Panc1 (cell line): ENCODE measurements around the gene ANKRD33B. TPM values are rescaled to one million over a fixed set of nuclear protein-coding genes. Genes with fewer than 3 reads are reported as not detected.

Source experiments
- ATAC-seq: fragments of 200-7000 bp; cut with Tn5 transposase; 2 replicates; pipeline ENCODE4 v1.9.1; 2020; ENCODE audit warnings: mild to moderate bottlenecking, moderate library complexity
- BruUV-seq: library from RNA; stranded (reverse); fragments of 400-500 nt; replicated peaks from 2 replicates; lab custom pipeline; 2021; lab: Mats Ljungman, UMichigan
- CTCF ChIA-PET: fragments of 300-600 bp; sonication (Branson Sonifier 250); formaldehyde crosslinking; loops from one replicate; lab custom pipeline; 2022; ENCODE audit warnings: antibody characterized with exemption; lab: Charles Lee
- POLR2A ChIA-PET: fragments of 300-600 bp; sonication (Branson Sonifier 250); formaldehyde crosslinking; loops from one replicate; lab custom pipeline; 2022; ENCODE audit warnings: antibody characterized with exemption; lab: Charles Lee
- DNase-seq: peaks from one replicate; pipeline ENCODE4 v3.0.0-alpha.2; 2010; ENCODE audit warnings: low read depth, low spot score
- H3K27ac ChIP-seq: 2 replicates; pipeline ENCODE4 v1.5.1; 2011; ENCODE audit warnings: mild to moderate bottlenecking, low read length, inconsistent platforms
- H3K27me3 ChIP-seq: fragments of 200-500 bp; sonication (Bioruptor generic); 2 replicates; pipeline ENCODE4 v1.6.0; 2014; ENCODE audit warnings: low read length, inconsistent platforms; ENCODE audit not compliant: control insufficient read depth, insufficient read depth
- H3K36me3 ChIP-seq: fragments of 200-500 bp; sonication (Bioruptor generic); 2 replicates; pipeline ENCODE4 v1.5.1; 2014; ENCODE audit warnings: inconsistent platforms, mild to moderate bottlenecking, low read length, moderate library complexity; ENCODE audit not compliant: control insufficient read depth, insufficient read depth
- H3K4me1 ChIP-seq: 2 replicates; pipeline ENCODE4 v1.5.1; 2011; ENCODE audit warnings: inconsistent platforms, mild to moderate bottlenecking, low read length, moderate library complexity; ENCODE audit not compliant: control insufficient read depth, insufficient read depth
- H3K4me3 ChIP-seq, 2 experiments: 2 replicates each; pipeline ENCODE4 v1.5.1; 2011 to 2012; ENCODE audit warnings: low read depth in 2 of 2, low read length in 2 of 2, mild to moderate bottlenecking in 2 of 2, inconsistent platforms in 1 of 2, moderate library complexity in 1 of 2
- H3K9me3 ChIP-seq: fragments of 200-500 bp; sonication (Bioruptor generic); 2 replicates; pipeline ENCODE4 v1.5.1; 2014; ENCODE audit warnings: low read depth, mild to moderate bottlenecking, inconsistent platforms, low read length, moderate library complexity; ENCODE audit not compliant: control insufficient read depth, insufficient read depth
- CTCF ChIP-seq: fragments of 450-650 bp; IDR thresholded peaks from 2 replicates; pipeline ENCODE4 v1.5.1; 2017; ENCODE audit warnings: mild to moderate bottlenecking
- POLR2AphosphoS5 ChIP-seq: IDR thresholded peaks from 2 replicates; pipeline ENCODE4 v1.6.1; 2012; ENCODE audit warnings: mild to moderate bottlenecking, low read depth, low read length, moderate library complexity
- REST ChIP-seq, 2 experiments: IDR thresholded peaks; 2 replicates each; pipeline ENCODE4 v1.6.1; 2011 to 2012; ENCODE audit warnings: low read depth in 2 of 2, control low read depth in 1 of 2, low read length in 1 of 2, mild to moderate bottlenecking in 1 of 2, moderate library complexity in 1 of 2; ENCODE audit not compliant: insufficient read depth in 1 of 2
- SIN3A ChIP-seq: IDR thresholded peaks from 2 replicates; pipeline ENCODE4 v1.6.1; 2012; ENCODE audit warnings: low read depth, mild to moderate bottlenecking, low read length, moderate library complexity, borderline replicate concordance; ENCODE audit not compliant: insufficient read depth
- TCF7L2 ChIP-seq: IDR thresholded peaks from 2 replicates; pipeline ENCODE4 v1.6.1; 2011; ENCODE audit warnings: mild to moderate bottlenecking, low read depth, low read length, inconsistent platforms
- in situ Hi-C: cut with HindIII; loops from 2 replicates; pipeline ENCODE4 v1.10.0; 2016; ENCODE audit warnings: low sequenced_read_pairs, low pct_unique_long_range_greater_than_20kb
- intact Hi-C: fragments of 100-400 bp; cut with micrococcal nuclease; formaldehyde crosslinking; loops from one replicate; pipeline ENCODE4 v1.10.0; 2022; ENCODE audit not compliant: unreplicated experiment
- total RNA-seq: library from RNA; stranded (reverse); gene quantifications from one replicate; pipeline ENCODE4 v1.2.1, GENCODE V29; 2021; ENCODE audit not compliant: unreplicated experiment

Gene ANKRD33B
- total RNA-seq, 1 experiment from 2014 or later: 19.1 TPM

DNA sequence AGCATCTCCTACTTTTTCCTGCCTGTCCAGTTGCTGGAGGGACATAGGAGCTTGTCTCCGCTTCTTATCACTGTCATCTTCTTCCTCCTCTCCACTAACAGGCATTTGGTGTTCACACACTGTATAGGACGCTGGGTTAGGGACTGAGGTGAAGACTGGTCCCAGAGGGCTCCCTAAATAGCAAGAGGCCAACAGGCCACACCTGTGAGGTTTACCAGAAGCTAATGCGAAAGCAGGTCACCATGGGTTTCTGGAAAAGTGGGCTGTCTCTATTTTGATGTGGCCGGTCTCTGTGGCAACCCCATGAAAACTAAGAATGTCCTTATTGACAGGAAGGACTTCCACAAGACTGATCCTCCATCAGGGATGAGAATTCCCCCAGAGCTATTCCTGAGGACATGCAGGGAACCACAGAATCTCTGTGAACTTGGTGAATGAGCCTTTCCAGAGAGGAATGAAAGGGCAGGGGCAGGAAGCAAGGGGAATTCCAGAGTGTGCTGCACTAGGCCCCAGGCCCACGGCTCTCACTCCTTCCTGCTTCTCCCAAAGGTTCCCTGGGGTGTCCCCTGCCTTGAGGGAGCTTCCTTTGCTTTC, 135.5 kb downstream of the ANKRD33B start:
- in situ Hi-C loops: no loop called here
- H3K27me3 ChIP-seq: no peaks in the 10 kb centered on the region

DNA sequence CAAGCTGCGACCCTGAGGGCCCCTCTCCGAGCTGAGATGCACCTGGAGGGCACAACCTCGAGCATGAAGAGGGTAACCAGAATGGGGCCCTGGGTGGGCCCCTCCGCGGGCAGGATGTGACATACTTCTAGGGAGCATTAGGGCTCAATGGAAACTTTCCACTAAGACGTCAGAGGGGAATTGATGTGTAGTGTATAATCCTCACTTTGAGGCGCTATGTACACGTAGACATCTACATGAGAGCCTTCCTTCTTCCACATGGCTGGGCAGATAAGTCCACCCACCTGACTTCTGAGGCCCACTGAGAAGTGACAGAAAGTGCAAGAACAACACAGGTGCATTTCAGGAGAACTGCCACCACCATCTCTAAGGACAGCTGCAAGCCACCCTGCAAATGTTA, 136.1 kb downstream of the ANKRD33B start:
- ChIA-PET CTCF (interaction anchor here (0.6 kb wide), 1 partner anchor 78 kb away, joined by 3 read pairs; no protein-coding TSS in a partner anchor), POLR2A (no interaction called here)
- Histone ChIP-seq H3K4me3 (no peak overlapping the region), H3K9me3 (no peaks in the 10 kb centered on the region), H3K36me3 (no peaks in the 10 kb centered on the region), H3K4me1 (peaks cover 19% of the 10 kb centered on the region), H3K27ac (no peak overlapping the region), H3K27me3 (no peaks in the 10 kb centered on the region)
- no peak for ATAC-seq
- TF ChIP-seq REST (IDR thresholded peaks at IDR 0.05; ENCODE audit: insufficient read depth in 1 of 2, low read depth in 2 of 2, low read length in 1 of 2) (no peak), TCF7L2 (no peak), CTCF (no peak), SIN3A (no peak), POLR2AphosphoS5 (no peak)
- no TSS peak for BruUV-seq
- in situ Hi-C loops: no loop called here
- intact Hi-C loops: loop anchor here (5.0 to 10.0 kb wide), 3 partner anchors 165 to 1322 kb away; no protein-coding TSS in a partner anchor
- DNase-seq: no peak

More for the DNA sequence above, 135.5 kb downstream of the ANKRD33B start:
- BruUV-seq: no TSS peak
- ChIA-PET CTCF (no interaction called here), POLR2A (no interaction called here)
- TF ChIP-seq POLR2AphosphoS5 (no peak), SIN3A (no peak), REST (IDR thresholded peaks at IDR 0.05; ENCODE audit: insufficient read depth in 1 of 2, low read depth in 2 of 2, low read length in 1 of 2) (no peak), CTCF (no peak)
- no peak for ATAC-seq
- Histone ChIP-seq H3K4me3 (no peak overlapping the region), H3K27ac (no peak overlapping the region), H3K4me1 (peaks cover 16% of the 10 kb centered on the region), H3K36me3 (no peaks in the 10 kb centered on the region), H3K9me3 (no peaks in the 10 kb centered on the region)
- no peak for DNase-seq
- intact Hi-C loops: loop anchor here (5.0 to 10.0 kb wide), 3 partner anchors 165 to 1323 kb away; no protein-coding TSS in a partner anchor
